Ectodermal cell (in vitro differentiated cells): ENCODE results near the gene RGS9BP.

Source experiments
- H3K27ac ChIP-seq: 2 replicates; pipeline ENCODE4 v1.7.0; 2013; ENCODE audit warnings: mild to moderate bottlenecking, low read depth, low read length; ENCODE audit not compliant: insufficient read depth, poor library complexity, severe bottlenecking
- H3K27me3 ChIP-seq: 2 replicates; pipeline ENCODE4 v1.7.0; 2013; ENCODE audit warnings: mild to moderate bottlenecking, low read length; ENCODE audit not compliant: insufficient read depth, control insufficient read depth, poor library complexity, severe bottlenecking
- H3K36me3 ChIP-seq: one replicate; pipeline ENCODE4 v1.7.0; 2013; ENCODE audit warnings: low read length; ENCODE audit not compliant: control insufficient read depth, insufficient read depth
- H3K4me1 ChIP-seq: one replicate; pipeline ENCODE4 v1.7.0; 2013; ENCODE audit warnings: low read length; ENCODE audit not compliant: control insufficient read depth, insufficient read depth
- H3K4me3 ChIP-seq: 2 replicates; pipeline ENCODE4 v1.7.0; 2013; ENCODE audit warnings: low read depth, low read length, control low read depth; ENCODE audit not compliant: insufficient read depth
- H3K9me3 ChIP-seq: 2 replicates; pipeline ENCODE4 v1.7.0; 2013; ENCODE audit warnings: mild to moderate bottlenecking, low read length, moderate library complexity; ENCODE audit not compliant: control insufficient read depth
- WGBS, 2 experiments: methylation state at CpG; one replicate each; pipeline ENCODE4 v1.1.7; 2013; ENCODE audit warnings: missing lambda C conversion rate in 2 of 2; 5-methylcytosine and 5-hydroxymethylcytosine counted together

The RGS9BP gene

GRCh38 chr19:32677657-32678056, 2.0 kb downstream of the RGS9BP start:
- peaks cover 53% of the 10 kb centered on the region for H3K27me3 ChIP-seq
- no peaks in the 10 kb centered on the region for H3K36me3 ChIP-seq
- H3K9me3 ChIP-seq = no peaks in the 10 kb centered on the region
- peak overlapping the region; percentile 37 for H3K27ac ChIP-seq
- peak overlapping the region; percentile 8 for H3K4me3 ChIP-seq
- H3K4me1 ChIP-seq = peaks cover 10% of the 10 kb centered on the region
- 2 to 5% methylated on average over 9 of the region's 9 CpGs for WGBS, 2 experiments

DNA sequence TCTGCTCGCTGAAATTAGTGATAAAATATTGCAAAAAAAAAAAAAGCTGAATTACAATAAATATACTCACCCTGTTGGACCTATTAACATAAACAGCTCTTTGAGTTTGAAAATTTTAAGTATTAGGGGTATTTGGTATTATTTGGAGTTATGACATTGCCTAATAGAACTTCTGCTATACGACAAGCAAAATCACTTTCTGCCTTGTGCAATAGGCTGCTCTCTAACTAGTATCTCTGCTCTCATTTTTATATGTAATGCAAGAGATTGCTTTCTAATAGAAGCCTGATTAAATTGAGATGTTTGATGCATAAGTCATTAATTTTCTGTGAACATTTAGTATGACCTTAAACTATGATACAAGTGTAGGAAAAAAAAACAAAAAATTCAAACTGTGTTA, 5.3 kb downstream of the RGS9BP start:
- Histone ChIP-seq H3K4me3 (no peak overlapping the region), H3K27ac (no peak overlapping the region), H3K27me3 (peaks cover 24% of the 10 kb centered on the region), H3K9me3 (no peaks in the 10 kb centered on the region), H3K4me1 (peaks cover 10% of the 10 kb centered on the region), H3K36me3 (no peaks in the 10 kb centered on the region)
- 73% methylated on average over 1 of the region's 2 CpGs; no CpG with 5 or more reads in 1 of the 2 experiments for WGBS, 2 experiments

- Histone ChIP-seq H3K27me3 (peaks cover 11% of the 10 kb centered on the region), H3K9me3 (no peaks in the 10 kb centered on the region), H3K36me3 (no peaks in the 10 kb centered on the region), H3K4me1 (peaks cover 3% of the 10 kb centered on the region), H3K4me3 (no peak overlapping the region), H3K27ac (no peak overlapping the region)
- WGBS, 2 experiments = 88 to 93% methylated on average over 4 of the region's 4 CpGs
These were observed 6.7 kb downstream of the RGS9BP start for GRCh38 chr19:32682317-32682716.

GRCh38 chr19:32686847-32687475, 11.3 kb downstream of the RGS9BP start:
- Histone ChIP-seq H3K27me3 (peaks cover 6% of the 10 kb centered on the region), H3K4me1 (no peaks in the 10 kb centered on the region), H3K4me3 (no peak overlapping the region), H3K9me3 (no peaks in the 10 kb centered on the region), H3K36me3 (no peaks in the 10 kb centered on the region), H3K27ac (no peak overlapping the region)
- 95 to 96% methylated on average over 6 of the region's 6 CpGs for WGBS, 2 experiments

DNA sequence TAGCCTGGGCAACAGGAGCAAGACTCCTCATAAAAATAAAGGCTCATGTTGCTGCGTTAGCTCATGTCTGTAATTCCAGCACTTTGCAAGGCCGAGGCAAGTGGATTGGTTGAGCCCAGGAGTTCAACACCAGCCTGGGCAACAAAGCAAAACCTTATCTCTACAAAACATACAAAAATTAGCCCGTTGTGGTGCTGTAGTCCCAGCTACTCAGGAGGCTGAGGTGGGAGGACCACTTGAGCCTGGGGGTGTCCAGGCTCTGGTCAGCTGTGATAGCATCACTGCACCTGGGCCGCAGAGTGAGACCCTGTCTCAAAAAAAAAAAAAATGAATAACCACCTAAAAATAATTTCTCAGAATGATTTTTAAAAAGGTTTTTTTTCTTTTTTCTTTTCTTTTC, 12.0 kb downstream of the RGS9BP start:
- Histone ChIP-seq H3K27ac (no peak overlapping the region), H3K36me3 (no peaks in the 10 kb centered on the region), H3K9me3 (no peaks in the 10 kb centered on the region), H3K4me1 (no peaks in the 10 kb centered on the region), H3K4me3 (no peak overlapping the region), H3K27me3 (peaks cover 12% of the 10 kb centered on the region)
- 92 to 99% methylated on average over 3 of the region's 4 CpGs for WGBS, 2 experiments

DNA sequence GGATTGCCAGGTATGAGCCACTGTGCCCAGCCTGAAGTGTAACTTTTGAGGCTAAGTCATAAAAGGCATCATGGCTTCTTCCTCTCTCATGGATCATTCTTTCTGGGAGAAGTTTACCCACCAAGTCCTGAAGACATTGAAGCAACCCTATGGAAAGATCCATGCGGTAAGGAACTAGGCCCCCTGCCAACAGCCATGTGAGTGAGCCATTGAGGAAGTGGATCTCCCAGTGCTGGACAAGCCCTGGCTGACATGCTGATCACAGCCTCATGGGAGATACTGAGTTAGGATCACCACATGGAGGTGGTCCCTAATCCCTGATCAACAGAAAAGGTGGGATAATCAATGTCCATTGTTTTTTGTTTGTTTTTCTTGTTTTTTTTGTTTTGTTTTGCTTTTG, 12.7 kb downstream of the RGS9BP start:
- no peak overlapping the region for H3K4me3 ChIP-seq

DNA sequence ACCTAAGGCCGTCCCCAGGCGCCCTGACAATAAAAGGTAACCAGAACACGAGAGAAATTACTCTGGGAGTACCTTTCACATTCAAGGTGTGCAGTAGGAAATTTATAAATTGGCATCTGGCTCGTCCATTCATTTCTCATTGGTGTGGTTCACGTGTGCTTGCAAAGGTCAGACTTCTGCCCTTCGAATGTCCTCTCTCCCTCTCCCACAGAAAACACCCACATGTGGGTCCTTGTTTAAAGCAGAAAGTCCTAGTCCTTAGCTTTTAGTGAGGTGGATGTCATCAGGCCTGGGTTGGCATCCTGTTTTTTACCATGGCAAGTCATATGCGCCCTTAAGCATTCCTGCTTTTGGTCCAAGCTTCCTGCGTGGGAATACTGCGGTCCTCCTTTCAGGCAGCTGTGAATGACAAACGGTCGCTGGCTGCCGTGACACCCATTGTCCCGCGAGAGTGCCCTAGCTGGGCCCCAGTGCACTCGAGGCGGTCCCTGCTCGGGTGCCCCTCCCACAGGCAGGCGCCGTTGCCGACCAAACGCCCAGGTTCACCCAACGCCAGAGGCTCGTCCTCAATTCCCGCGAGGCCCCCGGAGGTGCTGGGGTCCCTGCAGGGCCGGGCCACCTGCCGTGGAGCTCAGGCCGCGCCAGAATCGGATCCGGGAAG, 15.8 kb downstream of the RGS9BP start, which contains the start of gene NUDT19:
Gene NUDT19, plus strand, starts transcription at position 531 of the 661 bp plus-strand sequence. CDS start 140 bp downstream, outside the sequence.
- H3K4me1 ChIP-seq = no peaks in the 10 kb centered on the region
- H3K4me3 ChIP-seq = peak within 1 kb of the TSS; percentile 57
- no peaks in the 10 kb centered on the region for H3K36me3 ChIP-seq
- no peak within 1 kb of the TSS for H3K27ac ChIP-seq
- H3K9me3 ChIP-seq = no peaks in the 10 kb centered on the region
- H3K27me3 ChIP-seq = peaks cover 14% of the 10 kb centered on the region
- 23 to 24% methylated on average over 32 of the region's 32 CpGs for whole genome bisulfite sequencing, 2 experiments

More for the DNA sequence above, 12.7 kb downstream of the RGS9BP start:
- H3K36me3 ChIP-seq = no peaks in the 10 kb centered on the region
- no peak overlapping the region for H3K27ac ChIP-seq
- no peaks in the 10 kb centered on the region for H3K9me3 ChIP-seq
- no peaks in the 10 kb centered on the region for H3K4me1 ChIP-seq
- WGBS, 2 experiments = 90 to 98% methylated on average over 1 of the region's 1 CpG
- peaks cover 14% of the 10 kb centered on the region for H3K27me3 ChIP-seq

GRCh38 chr19:32691952-32692726, 16.5 kb downstream of the RGS9BP start:
- WGBS, 2 experiments = 28 to 29% methylated on average over 93 of the region's 93 CpGs
- H3K4me3 ChIP-seq = peak overlapping the region; percentile 57
- H3K9me3 ChIP-seq = no peaks in the 10 kb centered on the region
- peaks cover 14% of the 10 kb centered on the region for H3K27me3 ChIP-seq
- H3K27ac ChIP-seq = no peak overlapping the region
- no peaks in the 10 kb centered on the region for H3K4me1 ChIP-seq
- no peaks in the 10 kb centered on the region for H3K36me3 ChIP-seq

DNA sequence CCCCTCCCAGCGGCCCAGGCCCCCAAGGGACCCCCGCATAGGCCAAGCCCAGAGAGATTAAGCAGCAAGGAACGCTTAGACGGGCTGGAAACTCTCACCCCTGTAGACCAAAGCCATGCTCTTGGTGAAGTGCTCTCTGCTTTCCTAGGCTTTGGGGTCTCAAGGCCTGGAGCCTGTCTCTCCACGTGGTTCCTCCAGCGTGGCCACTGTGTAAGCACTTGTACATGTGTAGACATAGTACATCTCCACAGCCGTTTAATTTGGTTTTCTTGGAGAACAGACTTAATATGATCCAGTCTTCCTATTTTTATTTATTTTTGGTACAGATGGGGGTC, 17.0 kb downstream of the RGS9BP start:
- Histone ChIP-seq H3K4me3 (peak overlapping the region; percentile 57), H3K27me3 (peaks cover 14% of the 10 kb centered on the region), H3K4me1 (no peaks in the 10 kb centered on the region), H3K27ac (no peak overlapping the region), H3K9me3 (no peaks in the 10 kb centered on the region), H3K36me3 (no peaks in the 10 kb centered on the region)
- 92 to 93% methylated on average over 7 of the region's 7 CpGs for WGBS, 2 experiments
